Lung microvascular endothelial cell (primary cell): ENCODE measurements around the gene C1R. TPM values are rescaled to one million over a fixed set of nuclear protein-coding genes. Genes with fewer than 3 reads are reported as not detected.
A peak's percentile ranks its signal among the peaks of the same experiment; 100 is the strongest.

Experiments used
- DNase-seq, 2 donors: peaks; one replicate each; pipeline versions ENCODE4 v3.0.0 to v3.0.0-alpha.2; 2010; ENCODE audit warnings: low read depth in 2 of 2
- total RNA-seq: library from RNA; depleted of rRNA; stranded (reverse); fragments of >200 nt; gene quantifications from 2 replicates; pipeline ENCODE4 v1.2.1, GENCODE V29; 2014

Gene C1R
- total RNA-seq, 1 donor from 2014 or later, result 0.40 TPM

DNA sequence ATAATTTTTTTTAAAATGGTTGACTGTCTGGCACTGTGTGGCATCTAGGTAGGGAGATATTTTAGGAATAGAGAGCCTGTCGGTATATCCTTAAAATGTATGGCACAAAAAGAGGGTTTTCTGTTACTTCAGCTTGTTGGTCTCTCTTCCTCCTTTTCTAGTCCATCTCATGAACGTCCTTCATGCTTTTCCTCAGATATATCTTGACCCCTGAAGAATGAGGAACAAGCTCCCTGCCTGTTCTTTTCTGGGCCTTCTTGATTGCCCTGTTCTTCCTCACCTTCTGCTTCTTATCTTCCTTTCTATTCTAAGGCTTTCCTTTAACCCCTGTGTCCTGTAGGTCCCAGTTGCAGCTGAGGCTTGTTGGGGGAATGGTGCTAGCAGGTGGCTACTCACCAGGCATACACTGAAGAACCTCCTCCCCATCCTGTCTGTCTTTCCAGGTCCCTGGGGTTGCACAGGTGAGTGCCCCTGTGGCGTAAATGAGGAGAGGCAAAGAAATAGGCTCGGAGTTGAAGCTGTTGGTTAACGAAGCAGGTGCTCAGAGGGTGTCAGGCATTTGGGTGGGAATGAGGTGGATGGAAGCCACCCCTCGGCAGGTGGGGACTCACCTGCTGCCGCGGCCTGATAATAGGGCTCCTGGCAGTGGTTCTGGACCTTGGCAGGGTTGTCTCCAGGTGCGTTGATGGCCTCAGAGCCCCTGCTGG lies 7.2 kb upstream of the C1R start:
- no peak for DNase-seq

DNA sequence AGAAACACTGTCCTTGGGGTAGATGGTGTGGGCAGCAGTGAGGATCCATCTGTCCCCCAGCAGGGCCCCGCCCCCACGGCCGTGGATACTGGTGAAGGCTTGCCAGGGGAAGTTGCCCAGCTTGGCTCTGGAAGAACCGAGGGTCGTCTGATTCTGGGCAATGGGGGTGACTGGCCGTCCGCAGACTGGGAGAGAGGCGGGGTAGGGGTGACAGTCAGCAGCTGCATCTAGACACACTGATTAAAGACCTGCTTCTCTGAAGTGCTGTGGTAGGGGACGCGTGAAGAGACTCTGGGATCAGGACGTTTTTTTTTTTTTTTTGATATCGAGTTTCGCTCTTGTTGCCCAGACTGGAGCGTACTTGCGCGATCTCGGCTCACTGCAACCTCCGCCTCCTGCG lies 4.7 kb upstream of the C1R start:
- DNase-seq, result no peak

DNA sequence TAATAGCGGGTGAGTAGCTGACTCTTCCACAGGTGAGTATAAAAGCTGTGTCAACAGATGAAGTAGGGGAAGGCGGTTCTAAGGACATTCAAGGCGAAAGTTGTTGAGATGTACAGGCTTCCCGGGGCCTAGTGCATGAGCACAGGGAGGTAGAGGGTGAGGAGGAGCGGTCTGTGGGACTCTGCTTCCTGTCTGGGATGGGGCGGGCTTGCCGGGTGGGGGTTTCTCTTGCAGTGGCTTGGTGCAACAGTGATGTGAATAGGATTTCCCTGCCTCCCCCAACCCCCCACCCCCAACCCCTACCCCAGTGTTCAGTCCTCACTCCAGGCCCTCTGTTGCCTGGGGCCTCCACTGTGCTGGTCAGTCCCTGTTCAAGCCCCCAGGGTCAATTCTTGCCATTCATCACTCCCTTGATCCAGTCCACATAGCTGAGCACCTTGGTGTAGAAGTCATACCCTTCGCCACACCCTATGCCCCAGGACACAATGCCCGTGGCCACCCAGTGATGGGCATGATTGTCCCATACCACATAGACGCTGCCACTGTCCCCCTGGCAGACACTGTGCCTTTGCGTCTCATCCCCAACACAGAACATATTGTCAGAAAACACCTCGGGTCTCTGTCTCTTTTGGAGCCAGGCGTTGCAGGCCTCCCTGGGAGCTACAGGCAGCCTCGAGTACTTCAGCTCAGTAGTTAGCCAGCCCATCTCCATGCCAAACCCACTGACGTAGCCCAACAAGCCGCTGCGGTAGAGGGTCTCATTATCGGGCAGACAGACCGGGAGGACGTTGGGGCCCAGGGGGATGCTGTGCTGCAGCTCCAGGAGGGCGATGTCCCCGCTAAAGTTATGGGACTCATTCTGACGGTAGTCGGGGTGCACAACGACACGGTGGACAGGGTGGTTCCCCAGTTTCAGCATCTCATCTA lies 4.0 kb upstream of the C1R start:
- DNase-seq, result no peak

DNA sequence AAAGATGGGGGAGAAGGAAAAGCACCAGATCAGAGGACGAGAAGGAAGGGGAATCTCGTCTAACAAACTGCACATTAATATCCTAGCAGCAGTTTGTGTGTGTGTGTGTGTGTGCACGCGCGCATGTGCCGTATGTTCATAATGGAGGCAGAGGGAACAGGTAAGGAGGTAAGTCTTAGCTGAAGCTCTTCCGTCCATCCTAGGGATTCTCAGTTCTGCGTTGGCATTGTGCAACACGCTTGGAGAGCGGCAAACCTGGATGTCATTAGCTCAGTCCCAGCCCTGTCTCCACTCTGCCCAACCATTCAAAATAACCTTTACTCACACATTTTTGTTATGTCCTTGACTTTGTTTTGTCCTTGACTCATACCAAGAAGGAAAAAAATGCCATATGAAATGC lies 1.6 kb upstream of the C1R start:
- no peak for DNase-seq

DNA sequence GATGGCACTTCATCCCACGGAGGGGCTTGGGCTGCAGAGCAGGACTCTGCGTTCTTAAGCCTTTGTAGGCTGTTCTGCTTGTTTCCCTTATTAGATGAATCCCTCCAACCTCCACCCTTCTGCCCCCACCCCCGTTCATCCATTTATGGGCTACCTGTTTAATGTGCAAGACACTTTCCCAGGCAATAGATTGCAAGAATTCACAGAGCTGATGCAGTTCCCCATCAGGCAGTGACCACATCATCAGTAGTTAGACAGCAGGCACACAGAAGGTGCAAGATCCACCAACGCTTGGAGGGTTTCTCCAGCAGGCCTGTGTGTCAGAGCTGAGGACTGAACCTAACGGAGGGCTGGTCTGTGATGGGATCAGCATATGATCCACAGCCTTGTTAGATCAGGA lies 1.2 kb upstream of the C1R start:
- DNase-seq, result no peak

DNA sequence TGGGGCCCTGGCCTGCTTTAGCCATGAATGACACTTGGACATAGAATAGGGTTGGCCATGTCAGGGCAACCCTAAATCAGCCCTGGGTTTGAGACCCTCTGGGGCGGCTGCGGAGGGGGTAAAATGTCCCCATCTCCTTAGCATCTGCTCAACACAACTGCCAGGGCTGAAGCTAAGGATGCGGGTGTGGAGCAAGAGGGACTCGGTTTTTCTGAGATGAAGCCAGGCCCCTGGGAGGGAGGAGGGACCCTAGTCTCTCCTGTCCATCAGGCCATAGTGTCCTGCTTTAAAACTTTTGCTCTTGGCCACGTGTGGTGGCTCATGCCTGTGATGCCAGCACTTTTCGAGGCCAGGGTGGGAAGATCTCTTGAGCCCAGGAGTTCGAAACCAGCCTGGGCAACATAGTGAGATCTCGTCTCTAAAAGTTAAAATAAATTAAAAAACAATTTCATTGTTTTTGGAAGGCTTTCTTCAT lies 778 bp upstream of the C1R start:
- no peak for DNase-seq

DNA sequence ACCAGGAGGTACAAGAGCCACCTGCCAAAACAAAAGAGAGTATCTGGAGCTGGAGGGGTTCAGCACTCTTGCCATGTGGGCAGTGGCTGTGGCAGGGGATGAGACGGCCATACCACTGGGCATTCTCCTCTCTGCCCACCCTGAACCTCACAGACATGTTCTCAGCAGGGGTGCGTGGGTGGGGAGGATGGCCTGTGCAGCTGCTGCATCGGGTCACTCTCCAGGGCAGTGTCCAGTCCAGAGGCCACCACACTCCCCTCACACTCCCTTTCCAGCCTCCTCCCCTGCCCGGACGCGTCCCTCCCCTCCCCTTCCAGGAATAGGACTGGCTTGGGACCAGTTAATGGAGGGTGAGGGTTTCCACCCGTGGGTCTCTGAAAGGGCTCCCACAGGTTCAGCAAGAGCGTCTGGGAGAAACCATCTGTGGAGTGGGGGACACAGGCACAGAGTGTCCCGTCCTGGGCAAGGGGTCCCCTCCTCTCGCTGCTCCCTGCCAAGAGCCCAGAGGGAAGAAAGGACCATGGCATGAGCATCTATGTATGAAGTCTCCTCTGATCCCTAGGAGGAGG lies 501 bp downstream of the C1R start:
- no peak for DNase-seq

DNA sequence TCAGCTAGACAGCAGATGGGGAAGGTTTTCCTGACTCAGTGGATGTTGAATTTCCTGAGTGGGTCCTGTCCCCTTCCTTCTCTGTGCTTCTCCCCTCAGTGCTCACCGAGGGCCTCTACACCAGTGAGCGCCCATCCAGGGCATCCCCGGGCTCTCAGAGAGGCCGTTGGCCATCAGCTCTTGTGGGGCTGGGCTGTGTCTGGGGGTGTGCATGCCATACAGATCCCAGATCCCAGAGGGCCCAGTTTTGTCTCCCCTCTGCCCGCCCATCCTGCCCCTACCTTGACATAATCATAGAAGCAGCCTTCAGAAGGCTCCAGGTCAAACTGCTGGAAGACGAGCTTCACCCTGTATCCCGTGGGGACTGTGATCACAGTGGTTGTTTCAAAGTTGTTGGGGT lies 1.1 kb downstream of the C1R start:
- no peak for DNase-seq

DNA sequence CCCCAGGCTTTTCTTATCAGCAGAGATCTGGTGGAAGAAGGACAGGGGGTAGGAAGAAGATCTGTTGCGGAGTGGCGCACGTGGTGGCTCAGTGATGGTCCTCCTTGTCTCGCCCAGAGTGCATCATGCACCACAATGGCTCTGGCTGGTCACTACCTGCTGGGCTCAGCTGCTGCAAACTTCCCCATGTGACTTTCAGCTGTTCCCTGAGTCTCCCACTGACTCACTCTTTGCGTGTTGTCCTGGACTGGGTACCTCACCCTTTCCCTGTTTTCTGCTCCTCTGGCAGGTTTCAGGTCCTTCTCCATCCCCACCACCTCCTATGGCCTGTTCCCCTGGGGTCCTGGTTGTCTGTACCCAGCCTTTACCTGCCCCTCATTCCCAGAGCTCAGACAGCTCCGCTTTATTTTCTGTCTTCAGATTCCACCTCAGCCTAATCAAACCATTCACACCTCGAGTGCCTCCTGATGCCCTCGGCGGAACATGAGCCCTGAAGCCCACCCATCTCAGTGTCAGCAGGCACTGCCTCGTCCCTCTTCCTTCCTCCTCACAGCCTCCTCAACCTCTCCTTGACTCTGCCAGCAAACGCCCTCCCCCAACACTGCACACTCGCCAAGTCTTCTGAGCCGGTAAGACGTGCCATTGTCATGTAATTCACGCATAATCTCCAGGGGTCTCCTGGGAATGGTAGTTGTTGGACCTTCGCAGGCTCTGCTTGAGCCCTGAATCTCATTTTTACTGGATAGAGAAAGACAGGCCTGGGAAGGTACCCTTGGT lies 1.8 kb downstream of the C1R start:
- DNase-seq, result no peak

DNA sequence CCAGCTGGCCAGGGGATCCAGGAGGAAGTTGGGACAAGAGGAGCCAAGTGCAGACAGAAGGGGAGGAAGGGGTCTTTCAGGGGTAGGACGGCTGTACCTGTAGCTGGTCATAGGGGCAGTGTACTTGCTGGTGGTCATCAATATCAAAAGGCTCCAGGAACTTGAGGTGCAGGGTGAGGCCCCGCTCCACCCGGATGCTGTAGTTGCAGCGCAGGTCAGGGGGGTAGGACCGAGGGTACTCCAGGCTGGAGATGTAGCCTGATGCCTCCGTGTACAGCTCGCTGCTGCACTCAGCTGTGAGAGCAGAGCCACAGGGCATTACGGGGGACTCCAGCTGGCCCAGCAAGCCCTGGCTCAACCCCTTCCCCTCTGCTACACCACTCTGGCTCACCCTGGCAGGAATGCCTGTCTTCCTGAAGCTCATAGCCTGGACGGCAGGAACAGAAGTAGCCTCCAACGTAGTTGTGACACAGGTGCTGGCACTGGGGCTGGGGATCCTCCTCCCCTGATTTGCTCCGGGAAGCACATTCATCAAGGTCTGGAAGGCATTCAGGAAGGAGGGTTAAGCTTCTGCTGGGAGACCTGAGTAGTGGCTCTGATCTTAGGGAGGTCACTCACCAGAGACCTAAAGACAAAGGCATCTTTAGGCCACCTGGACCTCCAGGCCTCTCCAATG lies 2.9 kb downstream of the C1R start:
- DNase-seq, result no peak

DNA sequence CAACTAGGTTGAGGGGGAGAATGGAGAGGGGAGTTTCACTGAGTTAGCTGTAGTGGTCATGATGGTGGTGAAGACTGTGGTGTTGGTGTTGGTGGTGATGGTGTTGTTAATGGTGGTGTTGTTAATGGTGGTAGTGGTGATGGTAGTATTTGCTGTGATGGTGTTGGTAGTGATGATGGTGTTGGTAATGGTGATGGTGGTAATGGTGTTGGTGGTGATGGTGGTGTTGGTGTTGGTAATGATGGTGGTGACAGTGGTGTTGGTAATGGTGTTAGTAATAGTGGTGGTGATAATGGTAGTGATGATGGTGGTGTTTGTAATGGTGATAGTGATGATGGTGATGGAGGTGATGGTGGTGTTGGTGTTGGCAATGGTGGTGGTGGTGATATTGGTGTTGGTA lies 9.1 kb downstream of the C1R start:
- DNase-seq, result no peak

DNA sequence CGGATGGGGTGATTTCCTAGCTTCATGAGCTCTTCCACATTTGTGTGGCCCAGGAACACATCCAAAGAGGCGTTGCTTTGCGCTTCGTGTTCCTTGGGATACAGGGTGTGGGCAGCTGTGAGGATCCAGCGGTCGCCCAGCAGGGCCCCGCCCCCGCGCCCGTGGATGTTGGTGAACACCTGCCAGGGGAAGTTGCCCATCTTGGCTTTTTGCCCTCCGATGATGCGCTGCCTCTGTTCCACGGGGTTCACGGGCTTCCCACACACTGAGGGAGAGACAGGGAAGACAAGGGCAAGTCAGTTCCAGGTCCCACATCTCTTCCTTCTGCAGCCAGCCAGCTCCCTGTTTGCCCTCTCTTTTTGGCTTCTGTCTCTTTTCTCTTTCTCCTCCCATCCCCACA lies 11.2 kb downstream of the C1R start:
- no peak for DNase-seq

DNA sequence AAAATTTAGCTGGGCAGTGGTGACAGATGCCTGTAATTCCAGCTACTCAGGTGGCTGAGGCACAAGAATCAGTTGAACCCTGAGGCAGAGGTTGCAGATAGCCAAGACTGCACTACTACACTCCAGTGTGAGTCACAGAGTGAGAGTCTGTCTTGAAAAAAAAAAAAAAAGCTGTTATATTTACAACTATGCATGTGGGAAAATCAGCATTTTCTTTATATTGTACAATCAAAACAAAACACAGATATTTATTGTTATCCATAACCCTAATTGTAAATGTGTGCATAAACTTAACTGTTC lies 12.5 kb downstream of the C1R start:
- peak in 1 of 2 donors; percentile 35 for DNase-seq

DNA sequence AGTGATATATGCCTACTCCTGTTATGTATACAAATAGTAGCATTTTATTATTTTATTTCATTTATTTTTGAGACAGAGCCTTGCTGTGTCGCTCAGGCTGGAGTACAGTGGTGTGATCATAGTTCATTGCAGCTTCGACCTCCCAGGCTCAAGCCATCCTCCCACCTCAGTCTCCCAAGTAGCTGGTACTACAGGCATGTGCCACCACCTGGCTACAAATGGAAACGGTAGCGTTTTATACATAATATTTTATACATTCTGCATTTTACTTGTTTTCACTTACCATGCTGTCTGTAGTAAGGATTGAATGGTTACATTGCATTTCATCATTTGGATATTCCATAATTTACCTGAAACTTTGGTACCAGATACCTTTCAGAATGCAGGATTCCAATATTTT lies 14.1 kb downstream of the C1R start:
- no peak for DNase-seq

DNA sequence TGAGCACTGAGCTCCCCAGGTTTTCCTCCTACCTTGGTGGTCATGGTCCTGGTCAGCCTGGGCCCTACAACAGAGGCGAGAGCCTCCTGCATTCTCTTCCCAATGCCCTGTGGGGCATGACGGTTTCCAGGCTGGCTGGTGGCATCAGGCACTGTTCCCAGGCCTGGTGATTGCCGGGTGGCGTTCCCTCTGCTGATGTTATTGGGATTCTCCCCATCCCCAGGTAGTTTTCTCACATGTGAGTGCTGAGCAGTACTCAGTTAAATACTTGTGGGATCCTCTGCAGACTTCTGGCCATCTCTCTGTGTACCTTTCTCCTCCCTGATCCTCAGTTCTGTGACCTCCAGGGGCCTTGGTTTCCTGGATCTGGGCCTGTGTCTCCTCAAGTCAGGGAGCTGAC lies 15.8 kb downstream of the C1R start:
- DNase-seq, result no peak

DNA sequence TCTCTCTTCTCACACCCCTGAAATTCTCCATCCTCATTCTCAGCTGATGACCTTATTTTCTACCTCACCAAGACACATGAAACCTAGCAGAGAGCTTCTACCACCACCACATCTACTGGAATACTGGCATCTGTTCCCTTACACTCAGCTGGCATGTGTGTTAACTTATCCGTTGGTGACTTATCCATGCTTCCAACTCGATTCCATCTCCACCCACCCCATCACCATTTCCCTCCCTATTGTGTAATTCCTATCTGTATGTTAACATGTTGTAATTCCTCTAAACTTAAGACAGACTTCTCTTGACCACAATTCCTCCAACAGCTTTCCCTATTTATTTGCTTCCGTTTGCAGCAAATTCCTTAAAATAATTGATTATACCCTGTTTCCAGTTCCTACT lies 16.3 kb downstream of the C1R start:
- DNase-seq, result no peak

DNA sequence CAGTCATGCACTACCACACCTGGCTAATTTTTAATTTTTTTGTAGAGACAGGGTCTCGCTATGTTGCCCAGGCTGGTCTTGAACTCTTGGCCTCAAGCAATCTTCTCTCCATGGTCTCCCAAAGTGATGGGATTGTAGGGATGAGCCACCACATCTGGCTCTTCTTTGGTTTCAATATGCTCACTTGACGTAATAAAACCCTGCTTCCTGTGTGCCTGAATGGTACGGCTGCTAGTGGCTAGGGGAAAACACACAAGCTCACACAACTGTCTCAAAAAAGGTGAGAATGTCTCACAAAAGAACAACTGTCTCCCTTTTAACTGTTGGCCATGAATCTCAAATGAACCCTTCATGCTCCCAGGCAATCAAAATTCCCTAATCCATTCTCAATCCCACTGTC lies 16.7 kb downstream of the C1R start:
- DNase-seq, result no peak

DNA sequence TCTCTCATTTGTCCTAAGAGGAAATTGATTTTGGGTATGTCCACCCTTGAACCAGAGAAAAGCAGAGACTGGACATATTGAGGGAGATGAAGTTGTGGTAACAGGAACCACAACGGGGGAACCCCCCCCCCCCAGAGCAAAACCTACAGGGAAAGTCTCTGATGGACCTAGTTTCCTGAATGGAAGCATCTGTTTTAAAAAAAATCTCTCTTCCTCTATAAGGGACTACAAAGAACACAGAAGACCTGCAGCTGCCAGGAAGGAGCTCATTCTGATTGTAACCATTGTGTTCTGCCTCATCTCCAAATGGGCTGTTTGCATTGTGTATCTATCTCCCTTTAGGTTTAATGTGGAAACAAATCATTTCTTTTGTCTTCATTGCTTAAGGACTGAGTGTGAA lies 18.3 kb downstream of the C1R start:
- DNase-seq, result peak in 1 of 2 donors; percentile 36

DNA sequence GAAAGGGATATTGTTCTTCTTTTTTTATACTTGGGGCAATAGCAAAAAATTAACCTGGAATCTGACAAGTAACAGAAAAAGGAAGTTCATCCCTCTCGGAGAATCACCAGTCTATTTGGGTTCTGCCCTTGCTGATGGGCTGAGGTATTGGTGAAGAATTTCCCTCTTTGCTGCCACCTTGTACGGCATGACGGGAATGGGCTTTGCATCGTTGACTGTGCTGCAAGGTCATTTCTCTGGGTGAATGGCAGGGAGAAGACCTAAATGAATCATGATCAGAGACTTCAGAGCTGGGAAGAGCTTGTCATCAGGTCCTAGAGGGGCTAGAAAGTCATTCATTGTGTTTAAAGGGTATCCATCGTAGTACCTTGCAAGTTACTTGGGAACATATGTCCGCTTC lies 19.7 kb downstream of the C1R start:
- no peak for DNase-seq

DNA sequence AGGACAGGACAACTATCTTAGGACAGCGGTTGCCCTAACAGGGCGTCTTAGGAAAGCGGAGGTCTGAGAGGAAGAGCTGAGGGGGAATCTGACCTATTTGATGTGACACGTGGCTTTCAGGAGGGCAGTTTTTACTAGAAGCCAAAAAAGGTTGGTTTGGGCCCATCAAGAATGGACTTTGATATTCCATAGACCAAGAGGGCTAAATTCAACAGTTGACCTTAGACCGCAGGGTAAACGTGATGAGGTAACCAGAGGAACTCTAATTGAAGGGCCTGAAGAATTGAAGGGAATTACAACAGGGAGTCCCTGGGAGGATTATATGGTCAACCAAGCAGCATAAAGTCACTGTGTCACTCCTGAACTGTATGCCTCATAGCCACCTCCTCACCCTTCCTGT lies 20.2 kb downstream of the C1R start:
- no peak for DNase-seq

DNA sequence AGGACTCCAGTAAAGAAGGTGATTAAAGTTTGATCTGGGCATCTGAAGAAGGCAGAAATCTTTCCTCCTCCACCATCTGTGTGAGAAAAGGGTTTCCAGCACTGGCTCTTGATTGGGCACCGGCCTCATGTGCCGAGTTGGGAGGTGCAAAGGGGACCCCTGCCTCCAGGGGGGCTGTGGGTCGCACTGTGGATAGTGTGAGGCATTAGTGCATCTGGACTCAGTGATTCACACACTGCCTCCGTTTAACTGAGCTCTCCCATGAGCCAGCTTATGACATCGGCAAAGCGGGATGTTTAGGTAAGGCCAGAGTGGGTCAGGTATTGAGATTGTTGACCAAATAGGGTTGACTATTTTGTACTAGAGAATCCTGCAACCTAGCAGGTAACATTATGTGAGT lies 22.9 kb downstream of the C1R start:
- no peak for DNase-seq

DNA sequence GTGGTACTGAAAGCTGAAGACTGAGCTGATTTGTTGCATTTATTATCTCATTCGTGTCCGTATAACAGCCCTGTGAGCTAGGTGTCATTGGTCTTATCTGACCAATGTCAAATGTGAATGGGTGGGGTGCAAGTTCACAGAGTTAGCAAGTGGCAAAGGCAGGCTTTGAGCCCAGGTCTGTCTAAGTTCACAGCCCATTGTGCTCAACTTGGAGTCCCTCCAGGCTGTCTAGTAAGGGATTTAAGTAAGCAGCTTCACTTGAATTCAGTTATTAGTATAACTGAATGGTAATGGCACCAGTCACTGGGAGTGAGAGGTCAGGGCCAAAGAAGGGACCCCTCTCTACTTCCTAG lies 23.3 kb downstream of the C1R start:
- no peak for DNase-seq
